DLD1 (cell line): ENCODE measurements around the gene CA12.
"Not testable (repeated sequence)": the region's sequence is repeated elsewhere in the genome, so short reads cannot be mapped to it uniquely, and the experiment has no call there.

Experiments
- in situ Hi-C: cut with HindIII; loops from 2 replicates; pipeline ENCODE4 v1.10.0; 2017; ENCODE audit warnings: low sequenced_read_pairs

The CA12 gene

GRCh38 chr15:63360170-63360569 is 21.5 kb downstream of the CA12 start:
- in situ Hi-C loops = no loop called here

DNA sequence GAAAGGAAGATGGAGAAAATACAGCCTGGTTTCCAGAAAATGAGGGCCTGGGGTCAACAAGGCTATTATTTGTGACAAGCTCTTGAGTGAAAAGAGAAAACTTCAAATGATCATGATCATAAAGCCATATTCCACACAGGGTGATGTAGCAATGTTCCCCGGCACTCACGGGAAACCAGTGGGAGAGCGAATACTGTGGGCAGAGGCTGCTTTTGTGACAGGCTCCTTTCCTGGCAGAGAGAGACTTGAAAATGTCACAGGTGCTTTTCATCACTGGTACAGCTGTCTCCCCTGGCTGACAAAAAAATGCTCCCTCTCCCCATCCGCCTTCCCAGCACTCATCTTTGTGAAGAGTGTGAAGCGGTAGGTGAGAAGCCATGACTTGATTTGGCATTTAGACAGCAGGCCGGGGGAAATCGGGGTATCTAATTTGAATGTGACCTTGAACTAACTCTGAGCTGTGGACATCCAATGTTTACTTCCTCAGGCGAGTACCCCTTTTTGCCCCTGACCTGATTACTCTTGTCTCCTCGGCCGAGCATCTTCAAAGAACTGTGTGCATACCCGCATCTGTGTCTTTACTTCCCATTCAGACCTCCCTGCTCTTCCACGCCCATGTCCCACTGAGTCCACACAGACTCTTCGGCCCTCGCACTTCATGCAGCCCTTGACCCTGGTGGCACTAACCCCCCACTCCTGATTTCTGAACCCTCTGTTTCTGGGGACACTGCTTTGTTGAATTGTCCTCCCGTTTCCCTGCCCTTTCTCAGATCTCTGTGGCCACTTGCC is 23.2 kb downstream of the CA12 start:
- in situ Hi-C loops = no loop called here

DNA sequence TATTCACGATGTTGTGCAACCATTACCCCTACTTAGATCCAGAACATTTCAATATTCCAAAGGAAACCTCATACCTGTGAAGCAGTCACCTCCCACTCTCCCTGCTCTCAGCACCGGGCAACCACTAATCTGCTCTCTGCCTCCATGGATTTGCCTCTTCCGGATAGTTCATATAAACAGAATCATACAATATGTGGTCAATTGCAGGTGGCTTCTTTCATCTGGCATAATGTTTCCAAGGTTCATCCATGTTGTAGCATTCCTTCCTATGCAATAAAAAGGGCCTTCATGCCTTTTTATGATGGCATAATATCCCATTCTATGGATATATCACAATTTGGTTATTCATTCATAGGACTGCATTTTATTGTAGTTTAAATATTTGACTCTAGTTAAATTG is 23.9 kb downstream of the CA12 start:
- in situ Hi-C loops = no loop called here

DNA sequence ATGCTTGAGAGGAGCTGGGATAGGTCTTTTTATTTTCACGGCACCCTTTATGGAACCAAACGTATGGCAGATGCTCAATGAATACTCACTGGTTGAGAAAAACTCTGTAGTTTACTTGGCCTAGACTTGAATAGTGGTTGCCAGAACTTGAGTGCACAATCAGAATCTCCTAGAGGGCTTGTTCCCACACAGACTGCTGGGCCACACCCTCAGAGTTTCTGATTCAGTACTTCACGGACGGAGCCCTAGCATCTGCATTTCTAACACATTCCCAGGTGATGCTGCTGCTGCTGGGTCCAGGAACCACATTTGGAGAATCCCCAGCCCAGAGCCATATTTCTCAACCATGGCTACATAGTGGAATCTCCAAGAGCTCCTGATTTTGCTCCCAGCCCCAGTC is 24.6 kb downstream of the CA12 start:
- in situ Hi-C loops = no loop called here

DNA sequence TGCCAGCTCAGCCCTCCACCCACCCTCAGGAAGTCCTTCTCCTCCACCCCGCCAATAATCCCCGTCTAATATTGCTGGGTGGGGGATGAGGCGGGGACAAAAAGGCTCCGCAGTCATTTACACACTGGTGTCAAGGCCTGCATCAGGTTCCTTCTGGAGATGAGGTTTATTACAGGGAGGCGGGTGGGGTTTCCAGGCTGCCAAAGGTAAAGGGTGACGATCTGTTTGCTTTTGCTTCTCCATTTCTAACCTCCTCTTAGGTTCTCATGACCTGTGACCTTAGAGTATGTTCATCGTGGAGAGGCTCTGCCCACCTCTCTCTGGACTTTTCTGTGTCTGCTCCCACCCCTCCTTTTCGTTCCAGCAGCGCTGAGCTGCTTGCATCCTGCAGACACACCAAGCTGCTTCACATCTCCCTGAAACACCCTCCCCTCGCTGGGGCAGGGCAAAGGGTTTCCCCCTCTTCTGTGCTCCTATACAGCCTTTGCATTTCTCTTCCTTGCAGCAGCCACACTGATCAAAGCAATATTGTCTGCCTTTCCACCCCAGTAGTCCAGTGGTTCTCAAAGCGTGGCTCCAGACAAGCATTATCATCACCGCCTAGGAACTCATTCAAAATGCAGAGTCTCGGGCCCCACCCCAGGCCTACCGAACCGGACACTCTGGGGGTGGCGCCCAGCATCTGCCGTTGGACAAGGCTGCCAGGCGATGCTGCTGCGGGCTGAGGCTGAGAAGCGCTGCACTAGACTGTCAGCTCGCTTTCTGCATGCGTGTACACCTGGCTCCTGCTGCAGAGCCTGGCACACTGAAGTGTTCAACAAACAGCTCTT is 26.6 kb downstream of the CA12 start:
- in situ Hi-C loops = no loop called here

DNA sequence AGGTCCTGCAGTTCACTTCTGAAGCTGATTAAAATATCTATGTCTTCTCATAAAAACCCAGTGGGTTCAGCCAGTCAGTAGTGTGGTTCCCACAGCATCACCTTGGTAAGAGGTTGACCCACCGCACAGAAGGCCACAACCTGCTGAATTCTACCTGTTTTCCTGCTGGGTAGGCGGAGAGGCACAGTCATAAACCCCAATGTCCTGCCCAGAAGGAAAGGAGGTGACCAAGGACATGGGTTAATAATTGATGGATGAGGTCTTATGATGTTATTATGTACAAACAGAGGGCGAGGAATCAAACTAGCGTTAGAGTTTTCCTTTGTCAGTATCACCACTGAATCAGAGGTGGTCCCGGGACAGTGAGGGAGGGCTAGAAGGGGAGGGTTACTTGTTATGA is 27.8 kb downstream of the CA12 start:
- in situ Hi-C loops = no loop called here

DNA sequence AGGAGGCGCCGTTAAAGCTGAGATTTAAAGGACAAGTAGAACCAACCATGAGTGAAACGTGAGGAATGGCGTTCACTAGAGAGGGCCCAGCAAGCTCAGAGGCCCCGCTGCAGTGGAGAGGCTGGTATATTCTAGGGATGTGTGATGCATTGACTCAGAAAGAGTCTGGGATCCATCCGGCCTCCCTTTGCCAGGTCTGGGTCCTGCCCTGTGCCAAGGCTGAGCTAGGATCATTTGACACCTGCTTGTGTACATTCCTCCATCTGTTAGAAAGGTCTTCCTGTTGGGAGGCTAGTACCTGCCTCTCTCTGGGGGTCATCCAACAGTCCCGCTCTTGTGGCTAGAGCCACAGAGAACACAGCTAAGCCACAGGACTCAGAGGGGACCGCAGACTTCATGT is 28.4 kb downstream of the CA12 start:
- in situ Hi-C loops = no loop called here

DNA sequence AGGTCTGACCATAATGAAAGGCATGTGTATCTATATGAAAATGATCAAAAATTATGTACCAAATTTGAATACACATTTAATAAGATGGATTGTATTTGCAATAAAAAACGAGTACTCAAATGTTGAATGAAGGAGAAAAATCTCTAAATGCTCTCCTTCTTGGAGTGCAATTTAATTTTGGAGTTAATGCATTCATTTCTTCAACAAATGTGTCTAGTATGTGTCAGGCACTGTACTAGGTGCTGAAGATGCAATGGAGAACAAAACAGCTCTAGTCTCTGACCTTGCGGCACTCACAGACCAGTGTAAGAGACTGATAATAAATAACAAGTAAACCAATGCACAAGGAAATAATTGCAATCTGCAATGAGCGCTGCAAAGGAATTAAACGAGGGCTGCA is 28.8 kb downstream of the CA12 start:
- in situ Hi-C loops = no loop called here

- in situ Hi-C loops = no loop called here
Measured at GRCh38 chr15:63351170-63351569, 30.5 kb downstream of the CA12 start.

GRCh38 chr15:63350178-63350621 is 31.4 kb downstream of the CA12 start:
- in situ Hi-C loops = no loop called here

GRCh38 chr15:63349621-63350020 is 32.0 kb downstream of the CA12 start:
- in situ Hi-C loops = loop anchor here (5.0 kb wide), 1 partner anchor 43 kb away; no protein-coding TSS in a partner anchor

GRCh38 chr15:63349156-63349555 is 32.5 kb downstream of the CA12 start:
- in situ Hi-C loops = loop anchor here (5.0 kb wide), 1 partner anchor 43 kb away; no protein-coding TSS in a partner anchor

DNA sequence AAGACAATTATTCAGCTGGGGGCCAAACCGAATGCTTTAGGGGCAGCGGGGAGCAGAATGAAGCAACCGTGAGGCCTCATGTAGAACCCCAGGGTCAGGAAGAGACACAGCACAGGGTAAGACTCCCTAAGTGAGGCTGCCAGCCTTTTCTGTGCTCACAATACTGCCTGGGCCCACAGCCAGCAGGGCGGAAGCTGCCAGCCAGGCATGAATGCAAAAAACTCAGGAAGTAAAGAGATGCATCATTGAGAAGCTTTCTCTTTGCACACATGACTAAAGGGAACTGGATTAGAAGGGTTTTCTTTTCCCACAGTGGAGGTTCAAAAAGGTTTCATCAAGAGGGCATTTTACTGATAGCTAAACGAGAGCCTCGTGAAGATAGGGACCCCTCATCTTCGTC is 33.3 kb downstream of the CA12 start:
- in situ Hi-C loops = loop anchor here (5.0 kb wide), 1 partner anchor 44 kb away; no protein-coding TSS in a partner anchor

DNA sequence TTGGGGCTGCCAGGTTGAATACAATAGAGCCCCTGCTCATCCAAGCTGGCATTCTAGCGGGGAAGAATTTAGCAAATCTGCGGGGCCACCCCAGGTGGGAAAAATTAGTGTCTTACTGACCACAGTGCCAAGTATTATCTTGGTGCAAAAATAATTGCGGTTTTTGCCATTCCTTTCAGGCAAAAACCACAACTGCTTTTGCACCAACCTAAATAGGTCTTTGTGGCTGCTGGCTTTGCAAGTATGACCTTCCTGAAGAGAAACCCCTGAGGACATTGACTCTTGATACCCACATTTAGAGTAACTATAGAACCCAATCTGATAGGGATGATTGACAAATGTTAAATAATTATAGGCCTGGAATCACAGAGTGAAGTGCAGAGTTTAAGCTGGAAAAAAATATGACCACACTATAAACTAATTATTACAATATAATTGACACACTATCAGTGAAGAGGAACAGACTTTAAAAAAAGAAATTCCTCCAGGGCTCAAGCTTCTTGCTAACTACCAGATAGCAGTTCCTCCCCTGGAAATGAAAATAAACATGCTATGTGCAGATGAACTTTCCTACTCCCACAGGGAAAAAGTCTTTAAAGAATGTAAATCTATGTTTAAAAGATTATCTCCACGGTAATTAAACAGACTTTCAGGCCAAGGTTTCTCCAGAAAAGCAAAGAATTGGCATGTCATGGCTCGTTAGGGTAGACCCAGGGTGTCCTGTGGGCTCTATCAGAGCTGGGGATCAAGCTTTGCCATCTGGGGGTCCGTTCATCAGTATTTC is 34.4 kb downstream of the CA12 start:
- in situ Hi-C loops = loop anchor here (5.0 kb wide), 1 partner anchor 45 kb away; no protein-coding TSS in a partner anchor

- in situ Hi-C loops = loop anchor here (5.0 kb wide), 1 partner anchor 47 kb away; no protein-coding TSS in a partner anchor
Measured at GRCh38 chr15:63345391-63345752, 36.3 kb downstream of the CA12 start.

DNA sequence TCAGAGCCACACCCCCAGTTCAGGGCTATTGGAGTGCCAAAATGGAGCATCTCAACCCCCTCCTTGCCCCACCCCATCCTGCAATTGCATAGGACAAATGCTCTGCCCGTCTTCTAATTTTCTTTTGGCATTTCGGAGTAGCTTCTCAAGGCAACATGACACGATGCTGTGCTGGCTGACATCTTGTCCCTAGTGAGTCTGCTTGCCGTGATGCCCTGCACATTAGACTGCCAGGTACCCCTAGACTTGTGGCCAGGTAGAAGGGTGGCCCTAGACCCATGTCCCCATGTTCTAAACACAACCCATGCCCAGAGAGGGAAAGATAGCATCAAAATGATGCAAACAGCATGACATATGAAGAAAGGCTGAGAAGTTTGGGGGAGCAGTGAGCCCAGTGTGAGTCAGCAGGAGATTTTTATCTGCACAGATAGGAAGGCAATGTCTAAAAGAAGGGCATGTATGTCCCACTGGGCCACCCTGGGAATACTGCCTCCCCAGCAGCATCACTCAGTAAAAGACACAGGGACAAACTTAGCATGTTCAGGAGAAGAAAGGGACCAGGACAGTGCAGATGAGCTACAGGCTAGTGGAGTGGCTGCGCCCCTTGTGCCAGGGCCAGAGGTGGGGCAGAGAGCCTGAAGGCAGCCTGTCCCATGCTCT is 36.8 kb downstream of the CA12 start:
- in situ Hi-C loops = loop anchor here (5.0 kb wide), 1 partner anchor 47 kb away; no protein-coding TSS in a partner anchor

- in situ Hi-C loops = not testable (repeated sequence)
Measured at GRCh38 chr15:63342996-63343562, 38.6 kb downstream of the CA12 start.

GRCh38 chr15:63341898-63342297 is 39.7 kb downstream of the CA12 start:
- in situ Hi-C loops = no loop called here

DNA sequence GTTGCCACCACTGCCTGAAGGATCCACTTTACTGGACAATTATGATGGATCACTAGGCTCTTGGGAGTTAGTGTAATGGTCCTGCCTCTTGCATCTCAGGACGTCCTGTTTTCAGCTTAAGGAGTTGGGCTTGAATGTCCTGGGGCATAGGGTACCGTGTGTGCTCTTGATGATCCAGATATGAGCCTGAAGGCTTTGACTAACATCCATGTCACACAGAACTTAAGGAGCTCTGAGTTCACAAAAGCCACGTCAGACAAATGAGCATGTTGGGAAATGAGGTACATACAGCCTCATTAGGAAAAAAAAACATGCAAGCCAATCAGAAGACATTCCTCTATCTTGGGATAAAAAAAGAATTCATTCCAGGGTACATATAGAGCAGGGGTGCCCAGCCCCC is 40.8 kb downstream of the CA12 start:
- in situ Hi-C loops = no loop called here

- in situ Hi-C loops = no loop called here
Measured at GRCh38 chr15:63340353-63340752, 41.3 kb downstream of the CA12 start.
